ENCODE measurements around the gene RNPS1.
"Not testable (repeated sequence)": the region's sequence is repeated elsewhere in the genome, so short reads cannot be mapped to it uniquely, and the experiment has no call there.

Gene RNPS1

DNA sequence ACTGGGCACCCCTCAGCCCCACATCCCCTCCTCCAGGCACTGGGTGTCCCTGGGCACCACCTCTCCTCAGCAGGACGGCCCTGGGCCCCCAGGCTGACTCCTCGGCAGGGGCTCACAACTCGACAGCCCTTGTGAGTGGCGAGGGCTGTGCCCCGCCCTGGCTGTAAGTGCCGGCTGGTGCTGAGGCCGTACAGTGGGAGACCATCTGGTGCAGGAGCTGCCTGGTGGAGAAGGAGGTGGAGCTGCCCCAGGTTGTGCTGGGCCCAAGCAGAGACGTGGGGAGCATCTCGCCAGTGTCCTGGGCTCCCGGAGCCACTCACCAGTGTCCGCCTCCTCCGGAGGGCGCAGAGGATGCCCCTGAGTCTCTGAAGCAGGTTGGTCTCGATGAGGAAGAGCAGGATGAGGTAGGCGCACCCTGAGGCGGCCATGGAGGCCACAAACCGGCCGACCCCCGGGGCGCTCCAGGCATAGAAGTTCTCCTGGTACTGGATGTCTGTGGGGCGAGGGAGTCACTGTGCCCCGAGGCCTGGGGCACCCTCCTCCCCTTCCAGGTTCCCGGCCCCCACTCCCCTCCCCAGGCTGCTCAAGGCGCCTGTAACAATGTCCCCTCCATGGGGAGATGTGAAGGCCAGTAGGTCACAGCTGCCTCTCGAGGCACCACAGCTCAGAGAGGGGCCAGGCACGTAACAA, 15.1 kb upstream of the RNPS1 start:
- no peak for DNase-seq

DNA sequence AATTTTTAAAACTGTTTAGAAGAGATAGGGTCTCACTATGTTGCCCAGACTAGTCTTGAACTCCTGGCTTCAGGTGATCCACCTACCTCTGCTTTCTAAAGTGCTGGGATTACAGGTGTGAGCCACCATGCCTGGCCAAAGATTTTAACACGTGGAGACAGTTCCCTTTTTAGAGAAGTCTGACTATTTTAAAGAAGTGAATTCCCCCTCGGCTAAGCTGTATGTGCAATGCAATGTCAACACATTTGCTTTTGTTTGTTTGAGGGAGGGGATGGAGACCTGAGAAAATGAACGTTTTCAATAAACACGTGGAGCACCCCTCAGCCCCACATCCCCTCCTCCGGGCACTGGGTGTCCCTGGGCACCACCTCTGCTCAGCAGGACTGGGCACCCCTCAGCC, 14.3 kb upstream of the RNPS1 start:
- no peak for DNase-seq

- no peak for DNase-seq
Observed at GRCh38 chr16:2280981-2281542, 13.1 kb upstream of the RNPS1 start.

GRCh38 chr16:2280461-2280860, 12.5 kb upstream of the RNPS1 start:
- no peak for DNase-seq

DNA sequence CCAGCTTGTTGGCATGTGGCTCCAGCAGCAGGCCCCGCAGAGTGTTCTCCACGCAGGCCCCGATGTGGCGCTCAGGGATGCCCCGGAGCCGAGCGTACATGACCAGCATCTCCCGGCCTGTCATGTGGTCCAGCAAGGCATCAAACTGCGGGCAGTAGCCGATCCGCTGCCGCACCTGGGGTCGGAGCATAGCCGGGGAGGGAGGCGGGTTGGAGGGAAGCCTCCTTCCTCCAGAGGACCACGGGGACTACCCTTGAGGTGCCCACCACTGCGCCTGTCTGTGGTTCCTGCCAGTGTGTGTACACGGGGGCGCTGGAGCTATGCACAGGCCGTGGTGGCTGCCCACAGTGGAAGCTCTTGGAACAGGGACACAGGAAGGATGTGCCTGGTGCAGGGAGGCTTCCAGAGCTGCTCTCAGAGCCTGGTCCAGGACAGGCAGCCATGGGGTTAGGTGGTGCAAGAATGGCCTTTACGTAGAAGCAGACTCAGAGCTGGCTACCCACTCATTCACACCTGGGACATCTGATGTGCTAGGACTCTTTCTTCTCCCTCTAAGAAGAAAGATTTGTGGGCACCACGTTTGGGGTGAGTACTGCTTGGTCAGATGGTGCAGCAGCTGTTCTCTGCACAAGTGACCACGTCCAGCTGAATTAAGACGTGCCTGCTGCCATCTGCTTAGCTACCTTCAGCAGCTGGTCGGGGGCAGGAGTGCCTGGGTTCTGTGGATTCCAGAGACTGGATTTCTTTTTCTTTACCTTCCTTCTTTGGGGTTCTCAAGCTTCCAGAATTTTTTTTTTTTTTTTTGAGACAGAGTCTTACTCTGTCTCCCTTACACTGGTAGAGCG, 11.3 kb upstream of the RNPS1 start:
- no peak for DNase-seq

DNA sequence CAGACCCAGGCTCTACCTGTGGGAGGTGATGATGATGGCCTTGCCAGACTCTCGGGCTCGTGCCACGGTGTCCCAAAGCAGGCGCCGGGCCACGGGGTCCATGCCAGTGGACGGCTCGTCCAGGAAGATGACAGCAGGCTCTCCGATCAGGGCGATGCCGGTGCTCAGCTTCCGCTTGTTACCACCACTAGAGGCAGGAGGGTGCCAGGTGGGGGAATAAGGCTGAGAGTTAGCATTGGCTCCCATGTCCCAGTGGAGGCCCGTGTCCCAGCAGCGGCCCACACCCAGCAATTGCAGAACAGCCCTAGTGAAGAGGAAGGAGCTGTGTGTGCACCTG, 10.3 kb upstream of the RNPS1 start:
- DNase-seq = no peak

- no peak for DNase-seq
Observed at GRCh38 chr16:2277466-2278271, 9.7 kb upstream of the RNPS1 start.

DNA sequence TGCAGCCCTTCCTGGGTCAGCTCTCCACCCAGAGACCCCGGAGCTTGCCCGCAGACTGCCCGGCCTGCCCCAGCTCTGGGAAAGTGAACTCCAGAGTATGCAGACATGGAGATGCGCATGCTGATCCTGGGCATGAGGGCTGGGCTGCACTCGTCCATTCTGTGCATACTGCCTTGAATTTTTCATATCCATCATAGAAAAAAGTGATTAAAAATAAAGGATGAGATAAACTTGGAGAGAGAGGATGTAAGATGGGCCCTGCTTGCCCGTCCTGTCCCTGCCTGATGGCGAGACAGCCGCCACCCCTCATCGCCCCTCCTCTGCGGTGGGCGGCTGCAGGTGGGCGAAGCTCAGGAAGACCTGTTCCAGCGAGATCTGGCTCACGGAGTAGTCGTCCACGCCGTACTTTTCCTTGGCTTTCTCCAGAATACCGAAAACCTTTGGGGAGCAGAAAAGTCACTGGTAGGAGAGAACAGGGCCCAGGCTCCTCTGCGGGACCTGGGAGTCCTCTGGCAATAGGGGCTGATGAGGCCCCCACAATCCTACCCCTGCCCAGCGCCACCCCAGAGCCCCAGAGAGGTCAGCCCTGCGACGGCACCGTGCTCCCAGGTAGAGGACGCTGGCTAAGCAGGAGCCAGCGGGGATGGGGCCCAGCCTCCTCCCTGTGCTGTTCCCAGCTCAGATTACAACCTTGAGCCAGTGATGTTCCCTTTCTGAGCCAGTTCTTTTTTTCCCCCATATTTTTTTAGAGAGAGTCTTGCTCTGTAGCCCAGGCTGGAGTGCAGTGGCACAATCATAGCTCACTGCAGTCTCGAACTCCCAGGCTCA, 8.7 kb upstream of the RNPS1 start:
- DNase-seq = no peak

DNA sequence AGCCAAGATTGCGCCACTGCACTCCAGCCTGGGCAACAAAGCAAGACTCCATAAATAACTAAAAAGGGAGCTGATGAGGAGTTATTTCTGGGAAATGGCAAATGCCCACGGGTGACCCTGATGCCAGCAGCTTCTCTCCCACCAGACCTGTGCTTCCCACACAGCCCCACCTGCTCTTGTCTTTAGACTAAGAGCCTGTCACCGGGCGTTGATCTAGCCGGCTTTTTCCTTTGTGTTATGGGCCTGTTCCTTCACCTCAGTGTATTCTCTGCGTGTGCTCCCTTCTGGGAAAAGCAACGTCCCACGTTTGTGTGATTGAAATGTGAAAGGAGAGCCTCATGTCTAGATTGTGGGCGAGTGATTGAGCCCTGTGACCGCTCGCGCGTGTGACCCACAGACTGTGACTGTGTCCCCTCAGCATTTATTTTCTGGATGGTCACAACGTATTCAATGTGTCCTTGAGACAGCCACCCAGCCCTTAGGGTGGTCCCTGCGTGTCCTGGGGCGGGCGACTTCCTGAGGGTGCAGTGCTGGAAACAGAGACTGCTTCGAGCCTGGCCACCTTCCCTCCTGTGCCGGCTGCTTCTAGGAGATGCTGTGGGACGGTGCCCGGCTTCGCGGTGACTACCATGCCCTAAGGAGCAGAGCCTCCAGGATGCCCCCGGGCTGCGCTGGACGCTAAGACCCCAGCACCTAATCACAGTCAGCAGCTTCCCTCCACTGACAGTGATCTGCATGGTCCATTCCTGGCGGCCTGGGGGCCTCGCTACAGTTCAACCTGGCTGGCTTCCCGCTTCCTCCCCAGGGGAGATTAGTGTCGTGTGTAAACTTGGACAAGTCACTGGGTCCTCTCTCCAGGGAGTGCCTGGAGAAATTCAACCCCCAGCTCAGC, 7.8 kb upstream of the RNPS1 start:
- no peak for DNase-seq

DNA sequence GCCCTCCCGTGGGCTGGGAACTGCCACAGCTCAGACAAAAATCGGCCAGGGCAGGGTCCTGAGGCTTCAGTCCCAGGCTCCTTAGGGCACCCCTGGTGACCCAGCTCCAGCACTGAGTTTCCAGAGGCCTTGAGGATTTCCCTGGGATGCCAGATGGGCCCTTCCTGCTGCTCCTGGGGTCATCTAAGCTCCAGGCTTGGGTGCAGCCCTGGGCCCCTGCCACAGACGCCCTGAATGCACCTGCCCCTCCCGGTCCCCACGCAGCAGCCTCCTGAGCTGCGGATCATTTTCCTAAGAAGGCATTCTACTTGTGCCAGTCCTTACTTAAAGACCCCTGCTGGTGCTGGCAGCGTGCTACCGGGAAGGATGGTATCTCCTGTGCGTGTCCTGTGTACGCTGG, 6.0 kb upstream of the RNPS1 start:
- no peak for DNase-seq

GRCh38 chr16:2273484-2273883, 5.6 kb upstream of the RNPS1 start:
- no peak for DNase-seq

GRCh38 chr16:2271848-2272461, 4.0 kb upstream of the RNPS1 start:
- DNase-seq = no peak

DNA sequence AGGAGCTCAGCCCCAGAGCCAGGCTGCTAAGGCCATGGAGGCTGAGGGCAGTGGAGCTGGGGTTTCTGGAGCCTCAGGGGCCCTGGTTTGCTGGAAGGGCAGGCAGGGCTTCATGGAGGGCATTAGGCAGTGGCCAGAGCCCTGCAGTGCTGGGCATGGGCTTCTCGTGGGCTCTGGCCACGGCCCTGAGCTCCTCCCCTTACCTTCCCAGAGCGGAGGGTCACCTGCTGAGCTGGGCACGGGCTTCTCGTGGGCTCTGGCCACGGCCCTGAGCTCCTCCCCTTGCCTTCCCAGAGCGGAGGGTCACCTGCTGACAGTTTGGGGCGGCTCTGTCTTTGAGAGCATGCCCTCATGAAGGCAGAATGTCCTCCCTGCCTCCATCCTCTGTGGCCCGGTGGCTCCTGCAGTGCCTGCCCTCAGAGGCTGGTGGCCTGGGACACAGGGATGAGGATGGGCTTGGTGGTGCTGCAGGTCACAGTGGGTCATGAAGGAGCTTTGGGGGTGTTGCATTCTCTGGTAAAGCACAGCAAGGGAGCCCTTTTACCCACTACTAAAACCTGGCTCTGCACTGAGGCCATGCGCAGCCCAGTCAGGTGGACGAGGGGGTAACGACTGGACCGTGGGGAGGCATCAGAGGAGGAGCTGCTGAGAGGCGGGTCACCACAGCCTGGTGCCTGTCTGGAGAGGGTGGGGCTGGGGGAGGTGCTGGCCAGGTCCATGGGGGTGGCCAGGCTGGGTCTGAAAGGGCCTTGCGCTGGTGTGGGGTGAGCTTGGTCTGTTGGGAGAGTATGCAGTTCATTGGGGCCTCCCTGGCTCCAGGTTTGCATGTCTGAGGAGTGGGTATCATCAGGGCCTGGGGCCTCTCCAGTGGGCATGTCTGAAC, 2.9 kb upstream of the RNPS1 start:
- DNase-seq = no peak

DNA sequence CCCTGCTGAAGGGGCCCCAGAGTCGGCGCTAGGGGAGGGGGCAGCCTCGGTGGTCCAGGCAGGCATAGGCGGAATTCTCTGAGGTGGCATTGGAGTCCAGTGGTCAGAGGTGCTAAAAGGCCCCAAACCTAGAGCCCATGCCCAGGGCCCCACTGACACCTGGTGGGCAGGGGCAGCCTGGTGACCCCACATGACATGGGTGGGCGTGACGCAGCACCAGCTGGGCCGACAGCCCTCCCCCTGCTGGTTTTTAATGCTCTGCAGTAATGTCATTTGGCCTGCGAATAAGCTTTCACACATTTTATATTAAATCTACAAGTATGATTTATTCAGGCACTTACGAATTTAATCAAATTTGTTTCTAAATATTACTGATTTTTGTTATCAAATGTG, 2.1 kb upstream of the RNPS1 start:
- DNase-seq = no peak

- DNase-seq = not testable (repeated sequence)
Observed at GRCh38 chr16:2267505-2267912, 417 bp downstream of the RNPS1 start.

DNA sequence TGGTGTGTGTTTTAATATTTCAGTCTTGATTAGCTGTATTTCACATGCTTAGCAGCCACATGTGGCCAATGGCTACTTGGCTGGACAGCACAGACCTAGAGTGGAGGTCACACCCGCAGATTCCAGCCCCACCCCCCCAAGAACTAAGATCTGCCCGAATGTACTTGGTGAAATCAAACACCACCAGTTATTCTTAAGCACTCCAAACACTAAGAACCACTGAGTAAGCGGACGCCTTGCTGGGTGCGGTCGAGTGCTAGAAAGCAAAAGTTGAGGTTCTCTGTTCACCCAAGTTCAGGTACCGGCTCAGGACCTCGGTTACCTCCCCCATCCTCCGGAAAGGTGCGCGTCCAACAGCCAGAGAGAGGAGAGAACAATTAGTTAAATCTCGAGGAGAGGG, 1.0 kb downstream of the RNPS1 start:
- DNase-seq = not testable (repeated sequence)

DNA sequence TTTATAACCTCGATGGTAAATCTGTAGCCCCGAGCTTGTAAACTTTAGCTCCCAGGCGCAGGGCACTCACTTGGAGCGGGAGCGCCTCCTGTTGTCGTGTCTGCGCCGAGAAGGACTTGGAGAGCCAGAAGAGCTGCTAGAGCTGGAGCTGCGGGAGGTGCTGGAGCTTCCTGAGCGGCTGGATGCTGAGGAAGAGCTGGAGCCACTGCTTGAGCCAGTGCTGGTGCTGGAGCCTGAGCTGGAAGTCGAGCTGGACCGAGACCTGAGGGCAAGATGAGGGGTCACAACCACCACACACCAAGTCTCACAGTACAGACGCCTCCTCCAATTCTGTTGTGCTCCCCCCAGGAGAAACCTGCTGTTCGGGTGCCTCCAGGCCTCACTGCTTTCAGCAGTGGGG, 4.9 kb downstream of the RNPS1 start:
- not testable (repeated sequence) for DNase-seq

GRCh38 chr16:2260250-2260649, 7.7 kb downstream of the RNPS1 start:
- DNase-seq = no peak

DNA sequence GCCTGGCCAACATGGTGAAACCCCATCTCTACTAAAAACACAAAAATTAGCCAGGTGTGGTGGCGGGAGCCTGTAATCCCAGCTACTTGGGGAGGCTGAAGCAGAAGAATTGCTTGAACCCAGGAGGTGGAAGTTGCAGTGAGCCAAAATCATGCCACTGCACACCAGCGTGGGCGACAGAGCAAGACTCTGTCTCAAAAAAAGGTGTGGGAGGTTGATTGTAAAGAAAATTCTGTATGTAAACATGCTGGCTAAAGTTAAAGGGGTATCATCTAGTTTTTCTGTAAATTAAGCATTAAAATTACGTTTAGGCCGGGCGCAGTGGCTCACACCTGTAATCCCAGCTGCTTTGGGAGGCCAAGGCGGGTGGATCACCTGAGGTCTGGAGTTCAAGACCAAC, 9.4 kb downstream of the RNPS1 start:
- DNase-seq = not testable (repeated sequence)

DNA sequence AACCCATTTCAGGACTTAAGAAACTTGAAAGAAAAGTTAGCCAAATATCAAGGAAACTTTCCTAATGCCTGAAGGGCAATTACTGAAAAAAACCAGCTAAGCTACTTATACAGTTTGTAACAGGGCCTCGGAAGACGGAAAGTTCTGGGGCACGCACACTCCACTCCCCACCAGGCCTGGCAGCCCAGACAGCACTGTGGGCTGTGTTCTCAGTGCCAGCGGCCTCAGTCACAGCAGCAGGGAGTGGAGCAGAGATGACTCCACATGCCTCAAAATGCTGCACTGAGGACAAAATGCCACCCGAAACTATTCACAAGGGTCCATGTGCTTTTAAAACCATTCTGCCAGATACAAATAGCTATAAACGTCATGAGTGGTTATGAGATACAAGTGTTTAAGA, 10.2 kb downstream of the RNPS1 start:
- DNase-seq = no peak

All from effector CD4-positive, alpha-beta T cell (primary cell).